ENCODE measurements around the gene GNAT1.

- TF ChIP-seq CTCF (IDR thresholded peaks at IDR 0.05) (no peak), POLR2A (IDR thresholded peaks at IDR 0.05) (no peak)
These were observed 24.8 kb upstream of the GNAT1 start for GRCh38 chr3:50166620-50167019.
